Heart right ventricle (tissue), 16 donors: Measurements from ENCODE around the gene MRPL44. TPM values are rescaled to one million over a fixed set of nuclear protein-coding genes. Genes with fewer than 3 reads are reported as not detected.

Experiments used
- ATAC-seq, 8 donors: fragments of 200-7000 bp; cut with Tn5 transposase; one replicate each; pipeline ENCODE4 v1.9.1; 2020; ENCODE audit warnings: mild to moderate bottlenecking in 8 of 8, moderate library complexity in 8 of 8, moderate number of reproducible peaks in 1 of 8
- DNase-seq, 2 donors: peaks; one replicate each; pipeline ENCODE4 v3.0.0-alpha.2; 2020
- H3K27ac ChIP-seq, 10 donors: fragments of 200-600 bp; sonication (generic) in 2 of 10; one replicate each; pipeline versions ENCODE4 v1.5.0 to v1.8.0; 2020 to 2022; ENCODE audit warnings: mild to moderate bottlenecking in 3 of 10
- H3K27me3 ChIP-seq, 7 donors: fragments of 200-600 bp; one replicate each; pipeline ENCODE4 v1.8.0; 2021 to 2022; ENCODE audit warnings: mild to moderate bottlenecking in 2 of 7
- H3K36me3 ChIP-seq, 9 donors: fragments of 200-600 bp; sonication (generic) in 1 of 9; one replicate each; pipeline versions ENCODE4 v1.5.0 to v1.8.0; 2020 to 2022; ENCODE audit warnings: mild to moderate bottlenecking in 2 of 9
- H3K4me1 ChIP-seq, 9 donors: fragments of 200-600 bp; sonication (generic) in 1 of 9; one replicate each; pipeline versions ENCODE4 v1.5.0 to v1.8.0; 2020 to 2022; ENCODE audit warnings: mild to moderate bottlenecking in 4 of 9
- H3K4me3 ChIP-seq, 10 donors: fragments of 200-600 bp; sonication (generic) in 2 of 10; one replicate each; pipeline versions ENCODE4 v1.5.0 to v1.8.0; 2020 to 2022; ENCODE audit warnings: mild to moderate bottlenecking in 7 of 10, moderate library complexity in 2 of 10
- H3K9me3 ChIP-seq, 11 donors: fragments of 200-600 bp in 10 of 11; sonication (generic) in 2 of 11; one replicate each; pipeline versions ENCODE4 v1.5.0 to v1.8.0; 2013 to 2022; ENCODE audit warnings: mild to moderate bottlenecking in 2 of 11, control low read depth in 1 of 11, moderate library complexity in 1 of 11
- WGBS, 2 donors: extraction: QIAGEN DNeasy Blood & Tissue Kit; methylation state at CpG; one replicate each; pipeline ENCODE4 v1.1.7; 2013; ENCODE audit warnings: inconsistent platforms in 1 of 2; 5-methylcytosine and 5-hydroxymethylcytosine counted together
- intact Hi-C, 10 donors: fragments of 100-400 bp; cut with DNase I; formaldehyde crosslinking; loops; one replicate each; pipeline versions ENCODE4 v1.11.1 to v1.14.2; 2022
- long read RNA-seq, 3 donors: library from polyadenylated mRNA; unstranded; transcript quantifications; one replicate each; pipeline ENCODE4 v2.0.0, GENCODE V29; 2020 to 2021
- polyA plus RNA-seq, 2 donors: library from polyadenylated mRNA; stranded (reverse); fragments of 200-250 nt; gene quantifications; one replicate each; pipeline ENCODE4 v1.2.3, GENCODE V29; 2013
- total RNA-seq, 10 donors: library from RNA; stranded (reverse); fragmentation: NEBNext Ultra II Directional in 3 of 10; extraction: Animal tissue kit (Norgen Biotek cat#: 25700) in 3 of 10; gene quantifications; one replicate each; pipeline versions ENCODE4 v1.2.1 to v1.2.4, GENCODE V29; 2021 to 2023
- TF ChIP-seq, protein P1 (sequence below), 9 donors: fragments of 200-600 bp; sonication (generic) in 2 of 9; IDR thresholded peaks; one replicate each; pipeline versions ENCODE4 v1.5.0 to v1.8.0; 2021 to 2022; ENCODE audit warnings: antibody characterized with exemption in 9 of 9, mild to moderate bottlenecking in 5 of 9, moderate library complexity in 1 of 9
- donor health status: Arrhythmogenic right ventricular cardiomyopathy.
- donor health status: ischemic (EF 13 %, LVEDD 7.1; RV severe dilation, severe dysfunction).
- donor health status: healthy with polysubstance abuse.
- donor health status: DM: no; HTN: yes; CAD: no.
- donor health status: DM: no; HTN: no; CAD: no.
- donor health status: ischemic (EF 25% LVEDD 6.9; RV normal size, moderate dysfunction).
- donor health status: ischemic (EF 25% LVEDD 5.7; RV mildly dilated, moderate dysfunction).
- donor health status: healthy.
- donor health status: DM: yes; HTN: yes; CAD: no.
- donor health status: Ischemic cardiomyopathy.
- donor health status: ischemic (EF 35%, LVEDD 5.7; RV mildly dilated, moderate dysfunction).
- donor health status: nonischemic (EF 11% LVEDD 7.7; RV severe dilation, severe dysfunction).
- donor health status: DM: yes; HTN: yes; CAD: no.
- donor health status: PGD.
- donor health status: ischemic (EF 29% LVEDD 5.4; RV normal size, mild dysfunction).
- donor health status: nonischemic (EF 23%, LVEDD 6.1; RV moderate dilation, normal function).

MRPL44 gene
- 10 to 100 TPM; 34.4 to 47.5 (median 41.5) TPM for total RNA-seq
- 10 to 100 TPM; 11.3 to 26.5 TPM for polyA plus RNA-seq
- long read RNA-seq, donor 1, transcript MRPL44-201 (4 exons, 1,748 nt) = major isoform, 62 of 63 reads
- long read RNA-seq, donor 1, partial matches to known transcripts = 1 of 63 reads
- long read RNA-seq, donor 1, other reads (novel, unspliced or antisense) = 0 of 63 reads
- long read RNA-seq, donor 2, transcript MRPL44-201 (4 exons, 1,748 nt) = major isoform, 68 of 71 reads
- long read RNA-seq, donor 2, partial matches to known transcripts = 1 of 71 reads
- long read RNA-seq, donor 2, other reads (novel, unspliced or antisense) = 2 of 71 reads
- long read RNA-seq, donor 3, transcript MRPL44-201 (4 exons, 1,748 nt) = major isoform, 180 of 185 reads
- long read RNA-seq, donor 3, partial matches to known transcripts = 4 of 185 reads
- long read RNA-seq, donor 3, other reads (novel, unspliced or antisense) = 1 of 185 reads

DNA sequence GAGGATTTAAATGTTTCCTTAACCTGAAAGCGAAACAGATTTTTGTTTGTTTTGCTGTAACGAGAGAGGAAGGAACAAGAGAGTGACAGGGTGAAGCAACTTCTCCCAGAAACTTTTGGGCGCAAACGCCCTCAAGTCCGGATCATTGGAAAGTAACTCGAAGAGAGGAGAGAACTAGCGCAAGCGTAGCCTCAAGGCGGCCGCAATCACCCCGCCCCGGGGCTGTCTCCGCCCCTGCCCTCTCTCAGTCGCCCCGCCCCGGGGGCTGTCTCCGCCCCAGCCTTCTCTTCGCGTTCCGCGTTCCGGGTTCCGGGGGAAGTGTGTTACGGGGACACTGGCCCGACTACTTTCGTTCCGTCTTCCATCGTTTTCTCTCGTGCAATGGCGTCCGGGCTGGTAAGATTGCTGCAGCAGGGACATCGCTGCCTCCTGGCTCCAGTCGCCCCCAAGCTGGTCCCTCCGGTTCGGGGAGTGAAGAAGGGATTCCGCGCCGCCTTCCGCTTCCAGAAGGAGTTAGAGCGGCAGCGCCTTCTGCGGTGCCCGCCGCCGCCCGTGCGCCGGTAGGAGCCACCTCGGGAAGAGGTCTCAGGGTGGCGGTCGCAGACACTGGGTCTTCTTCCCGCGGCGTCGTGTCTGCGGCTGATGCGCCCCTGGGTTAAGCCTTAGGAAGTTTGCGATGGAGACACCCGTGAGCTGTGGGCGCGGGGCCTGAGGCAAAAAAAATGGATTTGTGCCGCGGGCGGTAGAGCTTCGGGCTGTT, at the start of gene MRPL44:
TSS of gene MRPL44 (plus strand) at position 372 of the 760 bp plus-strand sequence. CDS start at position 382, 10 bp downstream.
- DNase-seq = peak; percentile 97
- peak; percentile 100 for ATAC-seq
- H3K4me1 ChIP-seq = peaks cover 13 to 55% (median 50%) of the 10 kb centered on the region in 9 donors
- H3K27ac ChIP-seq = peak within 1 kb of the TSS; percentile 47 to 93 (median 86)
- H3K9me3 ChIP-seq = no peaks in the 10 kb centered on the region
- intact Hi-C loops = loop anchor here in 1 of 10 donors (10.0 kb wide), 1 partner anchor 52 kb away; no protein-coding TSS in a partner anchor
- peak within 1 kb of the TSS; percentile 83 to 100 (median 96) for H3K4me3 ChIP-seq
- no peaks in the 10 kb centered on the region for H3K27me3 ChIP-seq
- peaks cover 0 to 29% (median 0%) of the 10 kb centered on the region in 9 donors for H3K36me3 ChIP-seq
- WGBS, 2 donors = 0 to 1% methylated on average over 65 of the region's 65 CpGs
- TF ChIP-seq, protein P1, sequence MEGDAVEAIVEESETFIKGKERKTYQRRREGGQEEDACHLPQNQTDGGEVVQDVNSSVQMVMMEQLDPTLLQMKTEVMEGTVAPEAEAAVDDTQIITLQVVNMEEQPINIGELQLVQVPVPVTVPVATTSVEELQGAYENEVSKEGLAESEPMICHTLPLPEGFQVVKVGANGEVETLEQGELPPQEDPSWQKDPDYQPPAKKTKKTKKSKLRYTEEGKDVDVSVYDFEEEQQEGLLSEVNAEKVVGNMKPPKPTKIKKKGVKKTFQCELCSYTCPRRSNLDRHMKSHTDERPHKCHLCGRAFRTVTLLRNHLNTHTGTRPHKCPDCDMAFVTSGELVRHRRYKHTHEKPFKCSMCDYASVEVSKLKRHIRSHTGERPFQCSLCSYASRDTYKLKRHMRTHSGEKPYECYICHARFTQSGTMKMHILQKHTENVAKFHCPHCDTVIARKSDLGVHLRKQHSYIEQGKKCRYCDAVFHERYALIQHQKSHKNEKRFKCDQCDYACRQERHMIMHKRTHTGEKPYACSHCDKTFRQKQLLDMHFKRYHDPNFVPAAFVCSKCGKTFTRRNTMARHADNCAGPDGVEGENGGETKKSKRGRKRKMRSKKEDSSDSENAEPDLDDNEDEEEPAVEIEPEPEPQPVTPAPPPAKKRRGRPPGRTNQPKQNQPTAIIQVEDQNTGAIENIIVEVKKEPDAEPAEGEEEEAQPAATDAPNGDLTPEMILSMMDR (IDR thresholded peaks at IDR 0.05) = peak in 2 of 9 donors; percentile 5 to 27

DNA sequence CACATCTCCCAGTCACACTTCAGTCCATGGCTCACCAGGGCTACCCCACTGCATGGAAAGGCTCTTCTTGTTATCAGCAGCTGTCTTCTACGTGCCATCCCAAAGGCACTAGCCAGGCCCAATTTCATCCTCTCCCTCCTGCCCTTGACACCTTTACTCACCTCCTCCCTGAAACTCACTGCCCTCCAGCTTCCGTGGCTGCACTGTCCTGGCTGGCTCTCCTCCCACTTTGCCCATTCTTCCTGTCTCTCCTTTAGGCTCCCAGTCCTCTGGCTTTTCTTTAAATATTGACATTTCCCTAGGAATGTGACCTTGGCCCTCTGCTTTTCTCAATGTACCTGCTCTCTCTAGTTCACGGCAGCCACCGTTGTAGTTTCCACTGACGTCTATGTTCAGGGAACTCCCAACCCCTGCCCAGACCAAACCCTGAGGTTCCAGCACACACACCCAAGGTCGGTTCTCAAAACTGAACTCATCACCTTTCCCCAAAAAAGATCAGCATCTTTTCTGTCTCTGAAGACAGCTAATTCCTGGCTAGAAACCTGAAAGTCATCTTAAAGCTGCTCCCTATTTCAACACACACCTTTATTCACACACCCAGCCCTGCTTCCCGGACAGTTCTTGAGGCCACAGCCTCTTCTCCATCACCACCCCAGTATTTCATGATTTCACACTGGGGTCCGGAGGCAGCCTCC, 48.8 kb upstream of the MRPL44 start:
- TF ChIP-seq, protein P1 (IDR thresholded peaks at IDR 0.05) = no peak
- peaks cover 0 to 61% (median 6%) of the 10 kb centered on the region in 9 donors for H3K36me3 ChIP-seq
- H3K9me3 ChIP-seq = no peaks in the 10 kb centered on the region
- ATAC-seq (peak in 1 of 8 donors; percentile 11), DNase-seq (no peak)
- H3K27me3 ChIP-seq = no peaks in the 10 kb centered on the region
- H3K4me3 ChIP-seq = no peak overlapping the region
- peak overlapping the region in 2 of 10 donors; percentile 32 to 57 for H3K27ac ChIP-seq
- 81 to 88% methylated on average over 8 of the region's 8 CpGs for WGBS, 2 donors
- intact Hi-C loops = loop anchor here in 2 of 10 donors (5.0 to 10.0 kb wide), 2 partner anchors 34 to 46 kb away; partner anchors contain the start of gene MRPL44 (in 1 of the 2)
- H3K4me1 ChIP-seq = peaks cover 5 to 28% (median 20%) of the 10 kb centered on the region in 9 donors

DNA sequence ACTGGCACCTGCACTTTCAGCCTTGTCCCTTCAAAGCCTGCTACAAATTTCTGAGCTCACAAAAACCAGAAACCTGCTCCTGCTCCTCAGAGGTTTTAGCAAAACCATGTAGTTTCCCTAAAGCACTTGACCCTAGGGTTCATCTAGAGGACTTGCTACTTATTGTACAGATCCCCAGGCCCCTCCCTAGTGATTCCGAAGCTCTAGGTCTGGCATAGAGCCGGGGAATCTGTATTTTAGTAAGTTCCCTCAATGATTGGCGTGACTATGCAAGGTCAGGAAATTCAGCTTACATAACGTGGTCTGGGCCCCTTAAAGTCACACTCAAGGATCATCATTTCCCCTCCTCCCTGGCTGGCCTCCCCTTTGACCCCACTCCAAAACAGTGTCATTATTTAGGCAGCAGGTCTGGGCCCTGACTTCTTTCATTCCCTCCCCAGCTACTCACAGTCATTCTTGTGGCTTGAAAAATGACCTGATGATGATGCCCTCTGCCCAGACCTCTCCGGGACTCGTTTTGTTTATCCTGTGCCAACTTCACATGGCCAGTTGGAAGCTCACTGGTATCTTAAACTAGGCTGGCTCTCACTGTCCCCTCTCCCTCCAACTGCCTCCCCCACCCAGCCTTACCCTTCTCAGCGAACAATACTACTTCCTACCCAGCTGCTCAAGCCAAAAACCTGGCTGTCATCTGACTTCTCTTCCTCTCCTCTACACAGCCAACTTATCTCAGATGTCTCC, 48.1 kb upstream of the MRPL44 start:
- H3K4me3 ChIP-seq = no peak overlapping the region
- peak in 1 of 2 donors; percentile 20 for DNase-seq
- H3K27me3 ChIP-seq = no peaks in the 10 kb centered on the region
- H3K27ac ChIP-seq = peak overlapping the region in 3 of 10 donors; percentile 32 to 57 (median 32)
- WGBS, 2 donors = 49 to 64% methylated on average over 7 of the region's 7 CpGs
- peaks cover 5 to 28% (median 20%) of the 10 kb centered on the region in 9 donors for H3K4me1 ChIP-seq
- peak in 5 of 8 donors; percentile 29 to 85 (median 75) for ATAC-seq
- TF ChIP-seq, protein P1 (IDR thresholded peaks at IDR 0.05) = no peak
- peaks cover 0 to 56% (median 0%) of the 10 kb centered on the region in 9 donors for H3K36me3 ChIP-seq
- no peaks in the 10 kb centered on the region for H3K9me3 ChIP-seq
- intact Hi-C loops = loop anchor here in 2 of 10 donors (5.0 to 10.0 kb wide), 2 partner anchors 33 to 46 kb away; partner anchors contain the start of gene MRPL44 (in 1 of the 2)
